Measurements from ENCODE around the gene CAMTA1.

CAMTA1 gene

GRCh38 chr1:7505771-7506453 is 720.7 kb downstream of the CAMTA1 start:
- Histone ChIP-seq H3K4me1 (ENCODE audit: control insufficient read depth, insufficient read depth, low read length) (peaks cover 32% of the 10 kb centered on the region), H3K4me3 (ENCODE audit: insufficient read depth, low read depth, low read length) (no peak overlapping the region), H3K27me3 (ENCODE audit: control insufficient read depth, insufficient read depth, low read length, poor library complexity, severe bottlenecking) (no peaks in the 10 kb centered on the region), H3K9me3 (ENCODE audit: control insufficient read depth, low read length) (no peaks in the 10 kb centered on the region), H3K27ac (ENCODE audit: insufficient read depth, low read depth, low read length, poor library complexity, severe bottlenecking) (no peak overlapping the region), H3K36me3 (ENCODE audit: control insufficient read depth, insufficient read depth, low read length) (no peaks in the 10 kb centered on the region)
- WGBS, 2 experiments = 84 to 85% methylated on average over 16 of the region's 16 CpGs

- Histone ChIP-seq H3K4me1 (ENCODE audit: control insufficient read depth, insufficient read depth, low read length) (peaks cover 27% of the 10 kb centered on the region), H3K4me3 (ENCODE audit: insufficient read depth, low read depth, low read length) (no peak overlapping the region), H3K36me3 (ENCODE audit: control insufficient read depth, insufficient read depth, low read length) (no peaks in the 10 kb centered on the region), H3K27ac (ENCODE audit: insufficient read depth, low read depth, low read length, poor library complexity, severe bottlenecking) (no peak overlapping the region), H3K27me3 (ENCODE audit: control insufficient read depth, insufficient read depth, low read length, poor library complexity, severe bottlenecking) (no peaks in the 10 kb centered on the region), H3K9me3 (ENCODE audit: control insufficient read depth, low read length) (no peaks in the 10 kb centered on the region)
- WGBS, 2 experiments = 85% methylated on average over 10 of the region's 10 CpGs
Measured at GRCh38 chr1:7506454-7507284, 721.4 kb downstream of the CAMTA1 start.

GRCh38 chr1:7507285-7508019 is 722.2 kb downstream of the CAMTA1 start:
- WGBS, 2 experiments = 90 to 91% methylated on average over 21 of the region's 21 CpGs

GRCh38 chr1:7508052-7508933 is 723.0 kb downstream of the CAMTA1 start:
- WGBS, 2 experiments = 85 to 86% methylated on average over 16 of the region's 16 CpGs
- Histone ChIP-seq H3K9me3 (ENCODE audit: control insufficient read depth, low read length) (no peaks in the 10 kb centered on the region), H3K27ac (ENCODE audit: insufficient read depth, low read depth, low read length, poor library complexity, severe bottlenecking) (no peak overlapping the region), H3K4me3 (ENCODE audit: insufficient read depth, low read depth, low read length) (no peak overlapping the region), H3K36me3 (ENCODE audit: control insufficient read depth, insufficient read depth, low read length) (no peaks in the 10 kb centered on the region), H3K4me1 (ENCODE audit: control insufficient read depth, insufficient read depth, low read length) (peaks cover 20% of the 10 kb centered on the region), H3K27me3 (ENCODE audit: control insufficient read depth, insufficient read depth, low read length, poor library complexity, severe bottlenecking) (no peaks in the 10 kb centered on the region)

More at GRCh38 chr1:7507285-7508019, 722.2 kb downstream of the CAMTA1 start:
- H3K27me3 ChIP-seq (ENCODE audit: control insufficient read depth, insufficient read depth, low read length, poor library complexity, severe bottlenecking) = no peaks in the 10 kb centered on the region
- peaks cover 21% of the 10 kb centered on the region for H3K4me1 ChIP-seq (ENCODE audit: control insufficient read depth, insufficient read depth, low read length)
- H3K27ac ChIP-seq (ENCODE audit: insufficient read depth, low read depth, low read length, poor library complexity, severe bottlenecking) = no peak overlapping the region
- no peak overlapping the region for H3K4me3 ChIP-seq (ENCODE audit: insufficient read depth, low read depth, low read length)
- H3K9me3 ChIP-seq (ENCODE audit: control insufficient read depth, low read length) = no peaks in the 10 kb centered on the region
- no peaks in the 10 kb centered on the region for H3K36me3 ChIP-seq (ENCODE audit: control insufficient read depth, insufficient read depth, low read length)

GRCh38 chr1:7508934-7509519 is 723.8 kb downstream of the CAMTA1 start:
- peaks cover 20% of the 10 kb centered on the region for H3K4me1 ChIP-seq (ENCODE audit: control insufficient read depth, insufficient read depth, low read length)
- H3K4me3 ChIP-seq (ENCODE audit: insufficient read depth, low read depth, low read length) = no peak overlapping the region
- no peak overlapping the region for H3K27ac ChIP-seq (ENCODE audit: insufficient read depth, low read depth, low read length, poor library complexity, severe bottlenecking)
- WGBS, 2 experiments = 83 to 89% methylated on average over 11 of the region's 11 CpGs
- no peaks in the 10 kb centered on the region for H3K36me3 ChIP-seq (ENCODE audit: control insufficient read depth, insufficient read depth, low read length)
- H3K9me3 ChIP-seq (ENCODE audit: control insufficient read depth, low read length) = no peaks in the 10 kb centered on the region
- no peaks in the 10 kb centered on the region for H3K27me3 ChIP-seq (ENCODE audit: control insufficient read depth, insufficient read depth, low read length, poor library complexity, severe bottlenecking)

GRCh38 chr1:7509598-7509997 is 724.3 kb downstream of the CAMTA1 start:
- WGBS, 2 experiments = 74 to 75% methylated on average over 7 of the region's 7 CpGs
- no peaks in the 10 kb centered on the region for H3K27me3 ChIP-seq (ENCODE audit: control insufficient read depth, insufficient read depth, low read length, poor library complexity, severe bottlenecking)

GRCh38 chr1:7510389-7510931 is 725.2 kb downstream of the CAMTA1 start:
- H3K36me3 ChIP-seq (ENCODE audit: control insufficient read depth, insufficient read depth, low read length) = no peaks in the 10 kb centered on the region
- no peak overlapping the region for H3K27ac ChIP-seq (ENCODE audit: insufficient read depth, low read depth, low read length, poor library complexity, severe bottlenecking)
- no peaks in the 10 kb centered on the region for H3K9me3 ChIP-seq (ENCODE audit: control insufficient read depth, low read length)
- no peaks in the 10 kb centered on the region for H3K27me3 ChIP-seq (ENCODE audit: control insufficient read depth, insufficient read depth, low read length, poor library complexity, severe bottlenecking)
- peaks cover 20% of the 10 kb centered on the region for H3K4me1 ChIP-seq (ENCODE audit: control insufficient read depth, insufficient read depth, low read length)
- 95% methylated on average over 7 of the region's 7 CpGs for whole genome bisulfite sequencing, 2 experiments
- no peak overlapping the region for H3K4me3 ChIP-seq (ENCODE audit: insufficient read depth, low read depth, low read length)

More at GRCh38 chr1:7509598-7509997, 724.3 kb downstream of the CAMTA1 start:
- Histone ChIP-seq H3K9me3 (ENCODE audit: control insufficient read depth, low read length) (no peaks in the 10 kb centered on the region), H3K36me3 (ENCODE audit: control insufficient read depth, insufficient read depth, low read length) (no peaks in the 10 kb centered on the region), H3K4me1 (ENCODE audit: control insufficient read depth, insufficient read depth, low read length) (peaks cover 20% of the 10 kb centered on the region), H3K4me3 (ENCODE audit: insufficient read depth, low read depth, low read length) (no peak overlapping the region), H3K27ac (ENCODE audit: insufficient read depth, low read depth, low read length, poor library complexity, severe bottlenecking) (no peak overlapping the region)

- no peaks in the 10 kb centered on the region for H3K27me3 ChIP-seq (ENCODE audit: control insufficient read depth, insufficient read depth, low read length, poor library complexity, severe bottlenecking)
- H3K9me3 ChIP-seq (ENCODE audit: control insufficient read depth, low read length) = no peaks in the 10 kb centered on the region
- H3K36me3 ChIP-seq (ENCODE audit: control insufficient read depth, insufficient read depth, low read length) = no peaks in the 10 kb centered on the region
- WGBS, 2 experiments = 90 to 92% methylated on average over 2 of the region's 2 CpGs
- H3K4me1 ChIP-seq (ENCODE audit: control insufficient read depth, insufficient read depth, low read length) = peaks cover 20% of the 10 kb centered on the region
- H3K4me3 ChIP-seq (ENCODE audit: insufficient read depth, low read depth, low read length) = no peak overlapping the region
- H3K27ac ChIP-seq (ENCODE audit: insufficient read depth, low read depth, low read length, poor library complexity, severe bottlenecking) = no peak overlapping the region
Measured at GRCh38 chr1:7511381-7511780, 726.1 kb downstream of the CAMTA1 start.

- no peaks in the 10 kb centered on the region for H3K27me3 ChIP-seq (ENCODE audit: control insufficient read depth, insufficient read depth, low read length, poor library complexity, severe bottlenecking)
- H3K9me3 ChIP-seq (ENCODE audit: control insufficient read depth, low read length) = no peaks in the 10 kb centered on the region
- peaks cover 16% of the 10 kb centered on the region for H3K4me1 ChIP-seq (ENCODE audit: control insufficient read depth, insufficient read depth, low read length)
- H3K27ac ChIP-seq (ENCODE audit: insufficient read depth, low read depth, low read length, poor library complexity, severe bottlenecking) = no peak overlapping the region
- no peak overlapping the region for H3K4me3 ChIP-seq (ENCODE audit: insufficient read depth, low read depth, low read length)
- 93% methylated on average over 10 of the region's 10 CpGs for WGBS, 2 experiments
- H3K36me3 ChIP-seq (ENCODE audit: control insufficient read depth, insufficient read depth, low read length) = no peaks in the 10 kb centered on the region
Measured at GRCh38 chr1:7513081-7513480, 727.8 kb downstream of the CAMTA1 start.
